SK-N-MC (cell line): ENCODE measurements around the gene SLC25A22.

Experiments
- EZH2 ChIP-seq: fragments of 200-600 bp; sonication (generic); IDR thresholded peaks from one replicate; pipeline ENCODE4 v1.6.1; 2017; ENCODE audit warnings: antibody characterized with exemption
- FOXP2 ChIP-seq: optimal IDR thresholded peaks from 2 replicates; pipeline ENCODE3; 2011; ENCODE audit warnings: mild to moderate bottlenecking, moderate library complexity; ENCODE audit not compliant: insufficient read depth; ENCODE audit errors: extremely low read length, control extremely low read depth
- POLR2AphosphoS5 ChIP-seq: IDR thresholded peaks from 2 replicates; pipeline ENCODE4 v1.6.1; 2012; ENCODE audit warnings: mild to moderate bottlenecking, low read depth, low read length, borderline replicate concordance

DNA sequence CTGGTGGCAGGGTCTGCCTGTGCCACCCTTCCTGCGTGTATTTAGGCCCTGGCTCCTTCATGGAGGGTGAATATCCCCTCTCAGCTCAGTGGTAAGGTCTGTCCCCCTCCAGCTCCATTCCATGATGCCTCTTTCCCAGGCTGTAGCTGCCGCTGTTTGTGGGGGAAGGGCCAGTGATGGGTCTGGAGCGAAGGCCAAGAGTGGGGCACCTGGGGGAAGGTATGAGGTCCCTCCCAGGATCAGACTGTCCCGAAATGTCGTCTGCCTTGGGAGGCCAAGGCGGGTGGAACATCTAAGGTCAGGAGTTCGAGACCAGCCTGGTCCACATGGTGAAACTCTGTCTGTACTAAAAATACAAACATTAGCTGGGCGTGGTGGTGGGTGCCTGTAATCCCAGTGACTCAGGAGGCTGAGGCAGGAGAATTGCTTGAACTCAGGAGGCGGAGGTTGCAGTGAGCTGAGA is 35.8 kb upstream of the SLC25A22 start:
- no peak for TF ChIP-seq POLR2AphosphoS5
- no peak for TF ChIP-seq FOXP2
- TF ChIP-seq EZH2: no peak
